Measurements from ENCODE around the gene SDK1.

Gene SDK1

GRCh38 chr7:3998060-3998459 lies 697.0 kb downstream of the SDK1 start:
- TF ChIP-seq EZH2phosphoT487 (IDR thresholded peaks at IDR 0.05; ENCODE audit: borderline replicate concordance, low read length) (no peak), CTCF (IDR thresholded peaks at IDR 0.05; ENCODE audit: low read depth, low read length, poor library complexity, severe bottlenecking) (no peak)
- no peaks in the 10 kb centered on the region for H3K36me3 ChIP-seq (ENCODE audit: control insufficient read depth, low read length)
- no peaks in the 10 kb centered on the region for H3K27me3 ChIP-seq (ENCODE audit: control insufficient read depth, low read length)
- H3K27ac ChIP-seq (ENCODE audit: low read depth, low read length), result no peak overlapping the region
- no peaks in the 10 kb centered on the region for H3K9me3 ChIP-seq (ENCODE audit: control insufficient read depth, insufficient read depth, low read length)
- no peaks in the 10 kb centered on the region for H3F3A ChIP-seq (ENCODE audit: control insufficient read depth, insufficient read depth)
- H4K20me1 ChIP-seq (ENCODE audit: control insufficient read depth, insufficient read depth, low read depth, low read length), result no peaks in the 10 kb centered on the region
- H3K4me1 ChIP-seq (ENCODE audit: control insufficient read depth, low read length), result no peaks in the 10 kb centered on the region
- no peak overlapping the region for H3K4me2 ChIP-seq (ENCODE audit: low read length)
- H3K79me2 ChIP-seq (ENCODE audit: control insufficient read depth, low read length), result no peaks in the 10 kb centered on the region
- no peaks in the 10 kb centered on the region for H3K9me2 ChIP-seq (replicated peaks; ENCODE audit: control insufficient read depth, low read length)
- no peak overlapping the region for H3K4me3 ChIP-seq (ENCODE audit: low read length)

DNA sequence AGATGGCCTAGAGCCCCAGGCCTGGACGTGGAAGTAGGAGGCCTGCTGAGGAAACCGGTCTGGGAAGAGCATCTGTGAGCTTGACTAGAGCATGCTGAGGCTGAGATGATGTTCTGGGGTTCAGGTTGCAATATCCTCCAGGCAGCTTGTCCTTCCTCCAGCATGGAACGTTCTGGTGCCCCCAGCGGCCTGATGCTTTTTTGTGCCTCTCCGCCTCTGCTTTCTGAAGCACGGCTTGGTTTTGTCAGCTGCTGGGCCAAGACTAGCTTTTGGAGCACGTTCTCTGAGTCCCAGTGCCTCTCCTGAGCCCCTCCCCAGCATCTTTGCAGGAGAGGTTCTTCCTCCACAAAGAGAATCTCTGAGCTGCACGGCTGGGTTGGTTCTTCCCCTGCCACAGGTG lies 699.1 kb downstream of the SDK1 start:
- H3K27ac ChIP-seq (ENCODE audit: low read depth, low read length), result no peak overlapping the region
- no peaks in the 10 kb centered on the region for H3K9me2 ChIP-seq (replicated peaks; ENCODE audit: control insufficient read depth, low read length)

DNA sequence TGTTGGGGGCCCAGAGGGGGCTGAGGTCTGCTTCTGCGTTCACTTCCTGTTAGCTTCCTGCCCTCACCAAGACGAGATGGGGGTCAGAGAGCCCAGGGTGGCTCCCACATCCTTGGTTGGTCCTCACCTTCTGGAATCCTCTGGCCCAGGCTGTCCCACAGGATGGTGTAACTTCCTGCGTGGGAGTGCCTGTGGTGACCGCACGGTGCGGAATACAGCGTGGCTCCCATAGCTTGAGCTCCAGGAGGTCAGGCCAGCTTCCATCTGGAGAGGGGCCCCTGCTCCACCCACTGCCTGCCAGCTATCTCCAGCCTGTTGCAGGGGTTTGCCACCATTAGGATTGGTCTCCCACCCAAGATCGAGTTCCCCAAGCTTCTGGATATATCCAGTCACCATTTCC lies 699.9 kb downstream of the SDK1 start:
- Histone ChIP-seq H3K27me3 (ENCODE audit: control insufficient read depth, low read length) (no peaks in the 10 kb centered on the region), H3F3A (ENCODE audit: control insufficient read depth, insufficient read depth) (no peaks in the 10 kb centered on the region), H3K27ac (ENCODE audit: low read depth, low read length) (no peak overlapping the region), H3K4me2 (ENCODE audit: low read length) (no peak overlapping the region), H3K79me2 (ENCODE audit: control insufficient read depth, low read length) (no peaks in the 10 kb centered on the region), H3K9me2 (replicated peaks; ENCODE audit: control insufficient read depth, low read length) (no peaks in the 10 kb centered on the region), H3K4me1 (ENCODE audit: control insufficient read depth, low read length) (no peaks in the 10 kb centered on the region), H3K4me3 (ENCODE audit: low read length) (no peak overlapping the region), H4K20me1 (ENCODE audit: control insufficient read depth, insufficient read depth, low read depth, low read length) (no peaks in the 10 kb centered on the region), H3K9me3 (ENCODE audit: control insufficient read depth, insufficient read depth, low read length) (no peaks in the 10 kb centered on the region), H3K36me3 (ENCODE audit: control insufficient read depth, low read length) (no peaks in the 10 kb centered on the region)
- TF ChIP-seq EZH2phosphoT487 (IDR thresholded peaks at IDR 0.05; ENCODE audit: borderline replicate concordance, low read length) (no peak), CTCF (IDR thresholded peaks at IDR 0.05; ENCODE audit: low read depth, low read length, poor library complexity, severe bottlenecking) (no peak)

More for the DNA sequence above, 699.1 kb downstream of the SDK1 start:
- Histone ChIP-seq H3K79me2 (ENCODE audit: control insufficient read depth, low read length) (no peaks in the 10 kb centered on the region), H3K4me3 (ENCODE audit: low read length) (no peak overlapping the region), H3K36me3 (ENCODE audit: control insufficient read depth, low read length) (no peaks in the 10 kb centered on the region), H3K27me3 (ENCODE audit: control insufficient read depth, low read length) (no peaks in the 10 kb centered on the region), H3K4me2 (ENCODE audit: low read length) (no peak overlapping the region), H3K9me3 (ENCODE audit: control insufficient read depth, insufficient read depth, low read length) (no peaks in the 10 kb centered on the region), H3K4me1 (ENCODE audit: control insufficient read depth, low read length) (no peaks in the 10 kb centered on the region), H4K20me1 (ENCODE audit: control insufficient read depth, insufficient read depth, low read depth, low read length) (no peaks in the 10 kb centered on the region), H3F3A (ENCODE audit: control insufficient read depth, insufficient read depth) (no peaks in the 10 kb centered on the region)
- TF ChIP-seq EZH2phosphoT487 (IDR thresholded peaks at IDR 0.05; ENCODE audit: borderline replicate concordance, low read length) (no peak), CTCF (IDR thresholded peaks at IDR 0.05; ENCODE audit: low read depth, low read length, poor library complexity, severe bottlenecking) (no peak)

- Histone ChIP-seq H3K27ac (ENCODE audit: low read depth, low read length) (no peak overlapping the region), H3K4me3 (ENCODE audit: low read length) (no peak overlapping the region), H3K4me1 (ENCODE audit: control insufficient read depth, low read length) (no peaks in the 10 kb centered on the region), H3K79me2 (ENCODE audit: control insufficient read depth, low read length) (no peaks in the 10 kb centered on the region), H3F3A (ENCODE audit: control insufficient read depth, insufficient read depth) (no peaks in the 10 kb centered on the region), H4K20me1 (ENCODE audit: control insufficient read depth, insufficient read depth, low read depth, low read length) (no peaks in the 10 kb centered on the region), H3K36me3 (ENCODE audit: control insufficient read depth, low read length) (no peaks in the 10 kb centered on the region), H3K9me2 (replicated peaks; ENCODE audit: control insufficient read depth, low read length) (no peaks in the 10 kb centered on the region), H3K9me3 (ENCODE audit: control insufficient read depth, insufficient read depth, low read length) (no peaks in the 10 kb centered on the region), H3K27me3 (ENCODE audit: control insufficient read depth, low read length) (no peaks in the 10 kb centered on the region), H3K4me2 (ENCODE audit: low read length) (no peak overlapping the region)
- TF ChIP-seq EZH2phosphoT487 (IDR thresholded peaks at IDR 0.05; ENCODE audit: borderline replicate concordance, low read length) (no peak), CTCF (IDR thresholded peaks at IDR 0.05; ENCODE audit: low read depth, low read length, poor library complexity, severe bottlenecking) (no peak)
Measured at GRCh38 chr7:4001742-4002141, 700.7 kb downstream of the SDK1 start.

Measured in DOHH2 (cell line).